ENCODE measurements around the gene TTLL11. TPM values are rescaled to one million over a fixed set of nuclear protein-coding genes. Genes with fewer than 3 reads are reported as not detected.

The TTLL11 gene
- total and polyA plus RNA-seq, 2 experiments from 2014 or later: 5.1 to 6.3 TPM

- WGBS, 2 experiments (ENCODE audit: low coverage in 1 of 2, low lambda C conversion rate in 2 of 2, missing lambda C conversion rate in 2 of 2): 60 to 66% methylated on average over 14 to 16 of the region's 16 CpGs
- no peaks in the 10 kb centered on the region for H3K4me1 ChIP-seq (ENCODE audit: insufficient read depth)
- no peaks in the 10 kb centered on the region for H3K9me2 ChIP-seq (ENCODE audit: insufficient read depth)
- H2AFZ ChIP-seq: no peak overlapping the region
- no peak overlapping the region for H3K27ac ChIP-seq
- TF ChIP-seq EZH2phosphoT487 (IDR thresholded peaks at IDR 0.05; ENCODE audit: insufficient read depth, low read depth): no peak
- TF ChIP-seq EZH2 (IDR thresholded peaks at IDR 0.05; ENCODE audit: insufficient read depth, poor library complexity, severe bottlenecking): no peak
- no peak for DNase-seq
- H4K20me1 ChIP-seq (ENCODE audit: insufficient read depth): no peaks in the 10 kb centered on the region
- in situ Hi-C loops (cut with MboI): no loop called here
- H3K9me3 ChIP-seq (ENCODE audit: low read depth): no peaks in the 10 kb centered on the region
- H3K27me3 ChIP-seq (replicated peaks; ENCODE audit: insufficient read depth): no peaks in the 10 kb centered on the region
- no peak overlapping the region for H3K4me3 ChIP-seq
- H3K79me2 ChIP-seq (ENCODE audit: insufficient read depth): no peaks in the 10 kb centered on the region
- no peaks in the 10 kb centered on the region for H3K36me3 ChIP-seq (ENCODE audit: low read depth)
- no peak overlapping the region for H3K4me2 ChIP-seq (ENCODE audit: unreplicated experiment)
- H3K9ac ChIP-seq: no peak overlapping the region
- no peaks in the 10 kb centered on the region for H3F3A ChIP-seq (ENCODE audit: insufficient read depth)
These were observed 285.3 kb downstream of the TTLL11 start for GRCh38 chr9:121807823-121808278.

DNA sequence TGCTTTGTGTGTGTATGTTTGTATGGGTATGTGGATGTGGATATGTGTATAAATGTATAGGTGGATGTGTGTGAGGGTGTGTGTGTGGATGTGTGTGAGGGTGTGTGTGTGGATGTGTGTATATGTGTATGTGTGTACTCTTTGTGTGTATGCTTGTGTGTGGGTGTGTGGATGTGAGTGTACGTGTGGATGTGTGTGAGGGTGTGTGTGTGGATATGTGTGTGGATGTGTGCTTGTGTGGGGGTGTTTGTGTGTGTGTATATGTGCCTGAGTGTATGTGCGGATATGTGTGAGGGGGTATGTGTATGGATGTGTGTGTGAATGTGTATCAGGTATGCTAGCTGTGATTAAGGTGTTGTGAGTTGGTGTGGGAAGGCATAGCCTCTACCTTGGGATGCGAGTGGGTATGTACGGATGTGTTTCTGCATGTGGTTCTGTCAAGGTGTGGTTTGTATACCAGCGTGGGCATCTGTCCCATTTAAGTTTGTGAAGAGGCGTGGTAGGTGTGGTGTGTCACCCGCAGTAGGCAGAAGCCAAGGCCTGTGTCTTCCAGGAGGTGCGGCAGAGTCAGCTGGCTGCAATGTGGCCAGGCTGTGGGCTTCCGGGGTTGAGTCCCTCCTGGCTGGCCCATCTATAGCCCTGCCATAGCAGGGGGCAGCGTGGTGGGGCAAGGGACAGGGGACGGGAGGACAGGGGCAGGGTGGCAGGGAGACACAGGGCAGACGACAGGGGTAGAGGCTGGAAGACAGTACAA, 285.9 kb downstream of the TTLL11 start:
- H3K9ac ChIP-seq: no peak overlapping the region
- no peak overlapping the region for H3K4me2 ChIP-seq (ENCODE audit: unreplicated experiment)
- H2AFZ ChIP-seq: no peak overlapping the region
- H3K36me3 ChIP-seq (ENCODE audit: low read depth): no peaks in the 10 kb centered on the region
- TF ChIP-seq EZH2 (IDR thresholded peaks at IDR 0.05; ENCODE audit: insufficient read depth, poor library complexity, severe bottlenecking) (no peak), EZH2phosphoT487 (IDR thresholded peaks at IDR 0.05; ENCODE audit: insufficient read depth, low read depth) (no peak)
- H3F3A ChIP-seq (ENCODE audit: insufficient read depth): no peaks in the 10 kb centered on the region
- H3K9me3 ChIP-seq (ENCODE audit: low read depth): no peaks in the 10 kb centered on the region
- H3K4me3 ChIP-seq: no peak overlapping the region
- no peaks in the 10 kb centered on the region for H3K4me1 ChIP-seq (ENCODE audit: insufficient read depth)
- no peaks in the 10 kb centered on the region for H3K27me3 ChIP-seq (replicated peaks; ENCODE audit: insufficient read depth)
- H3K79me2 ChIP-seq (ENCODE audit: insufficient read depth): no peaks in the 10 kb centered on the region
- WGBS, 2 experiments (ENCODE audit: low coverage in 1 of 2, low lambda C conversion rate in 2 of 2, missing lambda C conversion rate in 2 of 2): 44 to 45% methylated on average over 12 of the region's 12 CpGs
- no peak overlapping the region for H3K27ac ChIP-seq
- no peaks in the 10 kb centered on the region for H4K20me1 ChIP-seq (ENCODE audit: insufficient read depth)
- DNase-seq: no peak
- no peaks in the 10 kb centered on the region for H3K9me2 ChIP-seq (ENCODE audit: insufficient read depth)
- in situ Hi-C loops (cut with MboI): no loop called here

DNA sequence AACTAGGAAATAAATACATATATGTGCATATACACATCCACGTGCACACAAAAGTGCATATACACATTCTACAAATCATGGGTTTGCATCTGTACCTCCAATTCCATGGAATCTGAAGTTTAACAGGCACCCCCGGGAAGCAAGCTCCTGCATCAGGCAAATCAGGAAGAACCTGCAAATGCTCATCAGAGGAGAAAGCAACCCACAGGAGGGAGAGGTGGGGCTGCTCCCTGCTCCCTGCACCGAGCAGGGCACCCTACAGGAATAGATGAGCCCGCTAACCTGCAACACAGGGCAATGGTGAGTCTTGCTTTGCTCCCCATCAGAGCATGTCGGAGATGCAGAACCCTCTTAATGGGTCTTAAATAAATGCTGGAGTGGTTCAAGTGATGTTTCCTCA, 290.4 kb downstream of the TTLL11 start:
- Histone ChIP-seq H3F3A (ENCODE audit: insufficient read depth) (no peaks in the 10 kb centered on the region; the same call in 1 of the 2 replicates), H3K9me2 (ENCODE audit: insufficient read depth) (no peaks in the 10 kb centered on the region), H3K4me1 (ENCODE audit: insufficient read depth) (no peaks in the 10 kb centered on the region), H3K4me2 (ENCODE audit: unreplicated experiment) (no peak overlapping the region), H4K20me1 (ENCODE audit: insufficient read depth) (no peaks in the 10 kb centered on the region), H3K27me3 (replicated peaks; ENCODE audit: insufficient read depth) (peaks cover 6% of the 10 kb centered on the region), H3K4me3 (no peak overlapping the region), H2AFZ (no peak overlapping the region), H3K79me2 (ENCODE audit: insufficient read depth) (no peaks in the 10 kb centered on the region), H3K27ac (no peak overlapping the region), H3K9ac (no peak overlapping the region), H3K9me3 (ENCODE audit: low read depth) (no peaks in the 10 kb centered on the region), H3K36me3 (ENCODE audit: low read depth) (no peaks in the 10 kb centered on the region)
- 81 to 87% methylated on average over 5 of the region's 5 CpGs for WGBS, 2 experiments (ENCODE audit: low coverage in 1 of 2, low lambda C conversion rate in 2 of 2, missing lambda C conversion rate in 2 of 2)
- no peak for TF ChIP-seq EZH2phosphoT487 (IDR thresholded peaks at IDR 0.05; ENCODE audit: insufficient read depth, low read depth)
- no peak for TF ChIP-seq EZH2 (IDR thresholded peaks at IDR 0.05; ENCODE audit: insufficient read depth, poor library complexity, severe bottlenecking)
- in situ Hi-C loops (cut with MboI): no loop called here
- no peak for DNase-seq

DNA sequence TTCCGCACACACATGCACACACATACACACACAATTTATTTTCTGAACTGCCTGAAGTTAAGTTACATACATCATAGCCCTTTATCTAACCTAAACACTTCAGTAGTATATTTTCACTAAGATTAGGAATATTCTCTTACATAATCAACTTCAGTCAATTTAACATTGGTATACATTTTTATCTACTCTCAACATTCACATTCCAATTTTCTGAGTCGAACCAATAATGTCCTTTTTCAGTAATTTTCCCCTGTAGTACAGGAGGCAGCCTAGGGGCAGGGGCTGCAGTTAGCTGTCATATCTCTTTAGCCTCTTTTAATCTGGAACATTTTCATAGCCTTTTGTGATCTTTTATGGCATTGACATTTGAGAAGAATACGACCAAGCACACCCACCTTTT, 291.5 kb downstream of the TTLL11 start:
- Histone ChIP-seq H3K36me3 (ENCODE audit: low read depth) (no peaks in the 10 kb centered on the region), H3K27me3 (replicated peaks; ENCODE audit: insufficient read depth) (peaks cover 6% of the 10 kb centered on the region), H3K4me2 (ENCODE audit: unreplicated experiment) (no peak overlapping the region), H2AFZ (no peak overlapping the region), H3K9me2 (ENCODE audit: insufficient read depth) (no peaks in the 10 kb centered on the region), H3K4me1 (ENCODE audit: insufficient read depth) (no peaks in the 10 kb centered on the region), H3F3A (ENCODE audit: insufficient read depth) (no peaks in the 10 kb centered on the region; the same call in 1 of the 2 replicates), H3K9ac (no peak overlapping the region), H4K20me1 (ENCODE audit: insufficient read depth) (no peaks in the 10 kb centered on the region), H3K79me2 (ENCODE audit: insufficient read depth) (no peaks in the 10 kb centered on the region), H3K4me3 (no peak overlapping the region), H3K9me3 (ENCODE audit: low read depth) (no peaks in the 10 kb centered on the region), H3K27ac (no peak overlapping the region)
- DNase-seq: no peak
- 46 to 49% methylated on average over 3 of the region's 3 CpGs for WGBS, 2 experiments (ENCODE audit: low coverage in 1 of 2, low lambda C conversion rate in 2 of 2, missing lambda C conversion rate in 2 of 2)
- no peak for TF ChIP-seq EZH2phosphoT487 (IDR thresholded peaks at IDR 0.05; ENCODE audit: insufficient read depth, low read depth)
- no peak for TF ChIP-seq EZH2 (IDR thresholded peaks at IDR 0.05; ENCODE audit: insufficient read depth, poor library complexity, severe bottlenecking)
- in situ Hi-C loops (cut with MboI): no loop called here
